GM12892 (cell line): ENCODE data around the gene CEACAM8.

Experiments used
- POLR2A ChIP-seq: IDR thresholded peaks from 2 replicates; pipeline ENCODE4 v1.6.1; 2011; ENCODE audit warnings: low read depth, low read length, control low read depth
- POLR2AphosphoS5 ChIP-seq: IDR thresholded peaks from 2 replicates; pipeline ENCODE4 v1.6.1; 2011; ENCODE audit warnings: low read depth, low read length, control low read depth
- TAF1 ChIP-seq: IDR thresholded peaks from 2 replicates; pipeline ENCODE4 v1.6.1; 2011; ENCODE audit warnings: low read depth, mild to moderate bottlenecking, control low read depth, low read length, borderline replicate concordance

DNA sequence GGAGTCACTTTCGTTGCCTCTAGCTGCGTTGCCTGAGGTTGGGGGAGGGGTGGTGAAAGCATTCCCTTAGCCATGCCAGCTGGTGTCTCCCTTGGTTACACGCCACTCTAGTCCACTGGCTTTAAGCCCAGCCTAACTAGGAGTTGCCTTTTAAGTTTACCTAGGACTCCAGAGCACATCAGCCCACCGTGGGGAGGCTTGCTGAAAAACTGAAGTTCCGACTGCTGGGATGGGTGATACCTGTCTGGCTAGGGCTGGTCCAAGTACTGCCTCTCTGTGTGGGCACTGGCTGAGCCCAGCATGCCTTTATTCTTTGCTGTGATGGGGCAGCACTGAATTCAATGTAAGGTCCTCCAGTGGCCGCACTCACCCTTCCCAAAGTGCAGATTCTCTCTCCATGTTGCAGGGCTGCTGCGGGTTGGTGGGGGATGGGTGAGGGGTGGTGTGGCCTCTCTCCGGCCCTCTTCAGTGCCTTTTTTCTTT, 54.6 kb downstream of the CEACAM8 start:
- TF ChIP-seq POLR2A (no peak), POLR2AphosphoS5 (no peak), TAF1 (no peak)
